Medulla oblongata (tissue), 1 donor: Measurements from ENCODE around the gene FGF21.
A peak's percentile ranks its signal among the peaks of the same experiment; 100 is the strongest.
"Not testable (repeated sequence)": the region's sequence is repeated elsewhere in the genome, so short reads cannot be mapped to it uniquely, and the experiment has no call there.

Experiments
- DNase-seq: peaks from one replicate; pipeline ENCODE4 v3.0.0-alpha.2; 2015; ENCODE audit errors: extremely low spot score

Gene FGF21

GRCh38 chr19:48751845-48752495, 3.4 kb upstream of the FGF21 start:
- no peak for DNase-seq

GRCh38 chr19:48752496-48753365, 2.6 kb upstream of the FGF21 start, which contains the start of gene FUT1:
TSS of gene FUT1 (minus strand) at chr19:48752641. CDS start at chr19:48751281, 1,360 bp downstream.
- DNase-seq: no peak

- DNase-seq: no peak
Observed at GRCh38 chr19:48755787-48756186, 463 bp downstream of the FGF21 start.

- no peak for DNase-seq
Observed at GRCh38 chr19:48756212-48756611, 888 bp downstream of the FGF21 start.

- no peak for DNase-seq
Observed at GRCh38 chr19:48756686-48757085, 1.4 kb downstream of the FGF21 start.

- no peak for DNase-seq
Observed at GRCh38 chr19:48757089-48757675, 1.9 kb downstream of the FGF21 start.

GRCh38 chr19:48757741-48758144, 2.4 kb downstream of the FGF21 start:
- no peak for DNase-seq

- no peak for DNase-seq
Observed at GRCh38 chr19:48760504-48761205, 5.3 kb downstream of the FGF21 start.

GRCh38 chr19:48765816-48766215, 10.5 kb downstream of the FGF21 start:
- not testable (repeated sequence) for DNase-seq

- not testable (repeated sequence) for DNase-seq
Observed at GRCh38 chr19:48768171-48768753, 12.9 kb downstream of the FGF21 start.

- DNase-seq: no peak
Observed at GRCh38 chr19:48768994-48769713, 13.8 kb downstream of the FGF21 start.

- no peak for DNase-seq
Observed at GRCh38 chr19:48770266-48770665, 14.9 kb downstream of the FGF21 start.

- DNase-seq: no peak
Observed at GRCh38 chr19:48770734-48771472, 15.6 kb downstream of the FGF21 start.

- DNase-seq: no peak
Observed at GRCh38 chr19:48772503-48772953, 17.2 kb downstream of the FGF21 start.

GRCh38 chr19:48777139-48777538, 21.8 kb downstream of the FGF21 start:
- DNase-seq: no peak

GRCh38 chr19:48777720-48778119, 22.4 kb downstream of the FGF21 start:
- DNase-seq: no peak

- DNase-seq: no peak
Observed at GRCh38 chr19:48779636-48780035, 24.3 kb downstream of the FGF21 start.

GRCh38 chr19:48780631-48781391, 25.5 kb downstream of the FGF21 start:
- DNase-seq: peak; percentile 32

GRCh38 chr19:48784527-48784926, 29.2 kb downstream of the FGF21 start:
- DNase-seq: no peak
